CD4-positive, alpha-beta T cell (primary cell): ENCODE results near the gene GLB1L3. TPM values are rescaled to one million over a fixed set of nuclear protein-coding genes. Genes with fewer than 3 reads are reported as not detected.

Source experiments
- ATAC-seq: fragments of 200-7000 bp; cut with Tn5 transposase; one replicate; pipeline ENCODE4 v1.10.0; 2022; ENCODE audit warnings: mild to moderate bottlenecking; ENCODE audit not compliant: poor library complexity
- CTCF ChIA-PET: fragments of 350-600 bp; sonication (Branson Sonifier 250); formaldehyde crosslinking; loops from one replicate; lab custom pipeline; 2021; ENCODE audit warnings: antibody characterized with exemption, inconsistent platforms; lab: Charles Lee
- POLR2A ChIA-PET: fragments of 350-600 bp; sonication (Branson Sonifier 250); formaldehyde crosslinking; loops from one replicate; lab custom pipeline; 2021; ENCODE audit warnings: antibody characterized with exemption, inconsistent platforms; lab: Charles Lee
- DNase-seq, 14 experiments: peaks; one replicate each; pipeline ENCODE4 v3.0.0-alpha.2; 2013 to 2020; ENCODE audit warnings: mixed read lengths in 2 of 14
- H3K27ac ChIP-seq, 2 donors: one replicate each; pipeline versions ENCODE4 v1.5.1 to v1.7.0; 2013; ENCODE audit warnings: low read length in 2 of 2, low read depth in 1 of 2, mild to moderate bottlenecking in 1 of 2
- H3K27me3 ChIP-seq, 2 experiments: 1 replicate in 1 of 2; 2 replicates in 1 of 2; pipeline versions ENCODE4 v1.6.1 to v1.7.0; 2013; ENCODE audit warnings: low read length in 2 of 2, control low read depth in 1 of 2, mild to moderate bottlenecking in 1 of 2, moderate library complexity in 1 of 2; ENCODE audit not compliant: insufficient read depth in 2 of 2, control insufficient read depth in 1 of 2
- H3K36me3 ChIP-seq: one replicate; pipeline ENCODE4 v1.6.1; 2013; ENCODE audit warnings: low read length, control low read depth; ENCODE audit not compliant: insufficient read depth
- H3K4me1 ChIP-seq: one replicate; pipeline ENCODE4 v1.6.1; 2013; ENCODE audit warnings: low read length, control low read depth; ENCODE audit not compliant: insufficient read depth
- H3K4me3 ChIP-seq: one replicate; pipeline ENCODE4 v1.5.1; 2013; ENCODE audit warnings: mild to moderate bottlenecking, low read length, moderate library complexity
- H3K9me3 ChIP-seq, 2 experiments: 1 replicate in 1 of 2; 2 replicates in 1 of 2; pipeline versions ENCODE4 v1.6.1 to v1.7.0; 2013; ENCODE audit warnings: low read length in 2 of 2, mild to moderate bottlenecking in 2 of 2, control low read depth in 1 of 2, moderate library complexity in 1 of 2; ENCODE audit not compliant: control insufficient read depth in 1 of 2, insufficient read depth in 1 of 2
- H3K27ac Mint-ChIP-seq: one replicate; pipeline ENCODE4 v1.8.0; 2020; ENCODE audit warnings: mixed read lengths
- H3K27me3 Mint-ChIP-seq: one replicate; pipeline ENCODE4 v1.8.0; 2021; ENCODE audit warnings: mixed read lengths
- H3K36me3 Mint-ChIP-seq: one replicate; pipeline ENCODE4 v1.8.0; 2021; ENCODE audit warnings: low read depth, mixed read lengths
- H3K4me1 Mint-ChIP-seq: one replicate; pipeline ENCODE4 v1.8.0; 2021; ENCODE audit warnings: low read depth, mixed read lengths
- H3K4me3 Mint-ChIP-seq: one replicate; pipeline ENCODE4 v1.8.0; 2020; ENCODE audit warnings: mild to moderate bottlenecking, mixed read lengths
- H3K9me3 Mint-ChIP-seq: one replicate; pipeline ENCODE4 v1.8.0; 2020; ENCODE audit warnings: mixed read lengths
- intact Hi-C, 2 experiments: fragments of 100-400 bp; cut with DNase I in 1 of 2; cut with micrococcal nuclease in 1 of 2; formaldehyde crosslinking; loops; one replicate each; pipeline versions ENCODE4 v1.15.1 to v1.9.0; 2023 to 2025; cut with DNase I, micrococcal nuclease
- total RNA-seq, 174 experiments: library from RNA in 2 of 174; stranded (reverse) in 2 of 174; gene quantifications; one replicate each; pipeline ENCODE4 v1.2.3 and lab custom pipeline; 2021 to 2026
- TF ChIP-seq, protein P1 (sequence below): fragments of 200-600 bp; IDR thresholded peaks from one replicate; pipeline ENCODE4 v1.8.0; 2022; ENCODE audit warnings: antibody characterized with exemption, mild to moderate bottlenecking

Gene GLB1L3
- total RNA-seq, 2 experiments from 2014 or later, result 1.3 to 1.5 TPM

DNA sequence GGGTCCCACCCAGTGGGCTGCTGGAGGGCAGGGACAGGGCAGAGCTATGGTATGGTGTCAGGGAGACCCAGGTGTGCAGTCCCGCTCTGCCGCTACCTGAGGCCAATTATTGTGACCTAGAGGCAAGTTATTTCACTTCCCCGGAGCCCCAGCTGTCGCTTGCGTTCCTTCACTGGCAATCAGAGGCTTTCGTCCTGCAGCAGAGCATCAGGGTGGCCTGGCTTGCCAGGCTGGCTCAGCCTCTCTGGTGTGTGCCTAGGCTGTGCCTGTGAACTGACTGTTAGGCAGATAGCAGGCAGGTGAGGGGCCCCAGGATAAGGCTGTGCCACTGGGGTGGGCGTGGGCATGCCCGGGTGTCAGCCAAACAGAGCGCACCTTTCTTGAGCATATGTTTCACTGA lies 87.0 kb downstream of the GLB1L3 start:
- CTCF ChIA-PET, result no interaction called here
- no peak overlapping the region for H3K27ac ChIP-seq
- H3K9me3 ChIP-seq, result peaks cover 0 to 5% of the 10 kb centered on the region in 2 experiments
- H3K4me1 Mint-ChIP-seq, result peaks cover 11% of the 10 kb centered on the region
- H3K27me3 ChIP-seq, result no peaks in the 10 kb centered on the region
- H3K4me3 Mint-ChIP-seq, result no peak overlapping the region
- no peak overlapping the region for H3K27ac Mint-ChIP-seq
- ATAC-seq (no peak), DNase-seq (peak in 1 of 14 experiments; percentile 3)
- no peaks in the 10 kb centered on the region for H3K36me3 ChIP-seq
- no peak overlapping the region for H3K4me3 ChIP-seq
- peaks cover 15% of the 10 kb centered on the region for H3K27me3 Mint-ChIP-seq
- TF ChIP-seq, protein P1, sequence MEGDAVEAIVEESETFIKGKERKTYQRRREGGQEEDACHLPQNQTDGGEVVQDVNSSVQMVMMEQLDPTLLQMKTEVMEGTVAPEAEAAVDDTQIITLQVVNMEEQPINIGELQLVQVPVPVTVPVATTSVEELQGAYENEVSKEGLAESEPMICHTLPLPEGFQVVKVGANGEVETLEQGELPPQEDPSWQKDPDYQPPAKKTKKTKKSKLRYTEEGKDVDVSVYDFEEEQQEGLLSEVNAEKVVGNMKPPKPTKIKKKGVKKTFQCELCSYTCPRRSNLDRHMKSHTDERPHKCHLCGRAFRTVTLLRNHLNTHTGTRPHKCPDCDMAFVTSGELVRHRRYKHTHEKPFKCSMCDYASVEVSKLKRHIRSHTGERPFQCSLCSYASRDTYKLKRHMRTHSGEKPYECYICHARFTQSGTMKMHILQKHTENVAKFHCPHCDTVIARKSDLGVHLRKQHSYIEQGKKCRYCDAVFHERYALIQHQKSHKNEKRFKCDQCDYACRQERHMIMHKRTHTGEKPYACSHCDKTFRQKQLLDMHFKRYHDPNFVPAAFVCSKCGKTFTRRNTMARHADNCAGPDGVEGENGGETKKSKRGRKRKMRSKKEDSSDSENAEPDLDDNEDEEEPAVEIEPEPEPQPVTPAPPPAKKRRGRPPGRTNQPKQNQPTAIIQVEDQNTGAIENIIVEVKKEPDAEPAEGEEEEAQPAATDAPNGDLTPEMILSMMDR, result no peak
- intact Hi-C loops, result no loop called here
- POLR2A ChIA-PET, result no interaction called here
- no peaks in the 10 kb centered on the region for H3K36me3 Mint-ChIP-seq
- no peaks in the 10 kb centered on the region for H3K9me3 Mint-ChIP-seq
- peaks cover 9% of the 10 kb centered on the region for H3K4me1 ChIP-seq

DNA sequence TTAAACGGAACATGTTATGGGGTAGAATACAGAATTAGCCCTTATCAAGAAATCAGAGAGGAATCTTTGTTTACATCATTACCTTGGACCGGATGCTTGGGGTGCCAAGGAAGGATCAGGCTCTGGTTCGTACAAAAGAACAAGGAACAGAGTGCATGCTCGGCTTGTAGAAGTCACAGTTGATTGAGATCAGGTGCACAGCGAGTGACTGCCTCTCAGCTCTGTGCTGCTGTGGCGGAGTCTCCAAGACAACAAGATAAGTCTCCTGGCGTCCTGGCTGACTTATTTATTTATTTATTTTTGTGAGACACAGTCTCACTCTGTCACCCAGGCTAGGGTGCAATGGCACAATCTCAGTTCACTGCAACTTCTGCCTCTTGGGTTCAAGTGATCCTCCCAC lies 87.4 kb downstream of the GLB1L3 start:
- Histone ChIP-seq H3K4me3 (no peak overlapping the region), H3K36me3 (no peaks in the 10 kb centered on the region), H3K9me3 (peaks cover 0 to 5% of the 10 kb centered on the region in 2 experiments), H3K27me3 (no peaks in the 10 kb centered on the region), H3K4me1 (peaks cover 9% of the 10 kb centered on the region), H3K27ac (no peak overlapping the region)
- ChIA-PET CTCF (no interaction called here), POLR2A (no interaction called here)
- Mint-ChIP-seq H3K9me3 (no peaks in the 10 kb centered on the region), H3K4me1 (peaks cover 11% of the 10 kb centered on the region), H3K4me3 (no peak overlapping the region), H3K27ac (no peak overlapping the region), H3K36me3 (no peaks in the 10 kb centered on the region), H3K27me3 (peaks cover 15% of the 10 kb centered on the region)
- DNase-seq (no peak), ATAC-seq (no peak)
- TF ChIP-seq, protein P1, result no peak
- intact Hi-C loops, result no loop called here

DNA sequence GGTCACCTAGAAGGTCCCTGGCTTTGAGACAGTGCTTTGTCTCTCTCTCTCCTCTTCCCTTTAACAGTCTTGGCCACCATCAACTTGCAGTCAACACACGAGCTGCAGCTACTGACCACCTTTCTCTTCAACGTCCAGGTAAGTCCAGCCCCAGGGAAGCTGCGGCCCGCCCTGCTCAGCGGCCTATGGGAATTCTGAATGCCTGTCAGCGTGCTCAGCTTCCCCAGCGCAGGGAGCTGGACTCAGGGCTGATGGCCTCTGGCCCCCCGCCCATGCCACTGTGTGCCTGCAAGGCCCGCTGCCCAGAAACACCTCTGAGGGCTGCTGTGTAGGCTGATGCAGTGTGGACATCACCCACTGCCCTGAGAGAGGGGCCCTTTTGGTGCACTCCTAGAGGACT lies 88.1 kb downstream of the GLB1L3 start:
- no peaks in the 10 kb centered on the region for H3K9me3 Mint-ChIP-seq
- intact Hi-C loops, result no loop called here

More for the DNA sequence above, 88.1 kb downstream of the GLB1L3 start:
- Histone ChIP-seq H3K4me1 (peaks cover 9% of the 10 kb centered on the region), H3K27me3 (no peaks in the 10 kb centered on the region), H3K36me3 (no peaks in the 10 kb centered on the region), H3K27ac (no peak overlapping the region), H3K4me3 (no peak overlapping the region), H3K9me3 (peaks cover 0 to 5% of the 10 kb centered on the region in 2 experiments)
- Mint-ChIP-seq H3K36me3 (no peaks in the 10 kb centered on the region), H3K27me3 (peaks cover 15% of the 10 kb centered on the region), H3K4me3 (no peak overlapping the region), H3K27ac (no peak overlapping the region), H3K4me1 (peaks cover 11% of the 10 kb centered on the region)
- DNase-seq, result no peak
- CTCF ChIA-PET, result interaction anchor here (0.9 kb wide), 1 partner anchor 41 kb away, joined by 3 read pairs; no protein-coding TSS in a partner anchor
- no peak for ATAC-seq
- TF ChIP-seq, protein P1, result no peak
- POLR2A ChIA-PET, result no interaction called here
